H1 (cell line): Measurements from ENCODE around the gene LSG1. TPM values are rescaled to one million over a fixed set of nuclear protein-coding genes. Genes with fewer than 3 reads are reported as not detected.

ENCODE experiments used
- CTCF ChIA-PET: fragments of 300-600 bp; sonication (Branson Sonifier 250); formaldehyde crosslinking; loops from one replicate; lab custom pipeline; 2021; ENCODE audit not compliant: partially characterized antibody; lab: Charles Lee
- POLR2A ChIA-PET: fragments of 300-600 bp; sonication (Branson Sonifier 250); formaldehyde crosslinking; loops from one replicate; lab custom pipeline; 2021; ENCODE audit warnings: inconsistent platforms; ENCODE audit not compliant: partially characterized antibody; lab: Charles Lee
- DNase-seq, 2 experiments: peaks; one replicate each; pipeline versions ENCODE4 v3.0.0 to v3.0.0-alpha.2; 2010 to 2022; ENCODE audit warnings: low spot score in 2 of 2, low read depth in 1 of 2, mixed read lengths in 1 of 2
- FAIRE-seq: peaks from 2 replicates; lab custom pipeline; 2011; peaks lifted over from hg19 to GRCh38; lab: Jason Lieb, UNC
- H2AFZ ChIP-seq: 2 replicates; pipeline ENCODE4 v1.8.1; 2012; ENCODE audit warnings: low read length, inconsistent platforms
- H2AK5ac ChIP-seq: 2 replicates; pipeline ENCODE4 v1.6.1; 2013; ENCODE audit warnings: low read depth, low read length
- H2BK120ac ChIP-seq: replicated peaks from 2 replicates; pipeline ENCODE3; 2013; ENCODE audit warnings: low read depth, low read length, inconsistent platforms
- H2BK12ac ChIP-seq: 2 replicates; pipeline ENCODE4 v1.6.1; 2013; ENCODE audit warnings: low read depth, low read length
- H2BK15ac ChIP-seq: 2 replicates; pipeline ENCODE4 v1.6.1; 2013; ENCODE audit warnings: low read length
- H2BK20ac ChIP-seq: 2 replicates; pipeline ENCODE4 v1.6.1; 2013; ENCODE audit warnings: low read length
- H2BK5ac ChIP-seq: 2 replicates; pipeline ENCODE4 v1.6.1; 2013; ENCODE audit warnings: low read depth, low read length
- H3K14ac ChIP-seq: 2 replicates; pipeline ENCODE4 v1.6.1; 2013; ENCODE audit warnings: inconsistent platforms; ENCODE audit not compliant: insufficient read length
- H3K18ac ChIP-seq: 2 replicates; pipeline ENCODE4 v1.6.1; 2013; ENCODE audit warnings: low read length; ENCODE audit errors: extremely low read depth
- H3K23ac ChIP-seq: 2 replicates; pipeline ENCODE4 v1.6.1; 2013; ENCODE audit warnings: inconsistent platforms; ENCODE audit not compliant: insufficient read length
- H3K23me2 ChIP-seq: 2 replicates; pipeline ENCODE4 v1.6.1; 2013; ENCODE audit warnings: low read depth, low read length
- H3K27ac ChIP-seq: 2 replicates; pipeline ENCODE4 v1.6.1; 2011; ENCODE audit warnings: low read depth, low read length, inconsistent platforms
- H3K27me3 ChIP-seq, 4 experiments: replicated peaks in 1 of 4; 1 replicate in 1 of 4; 2 replicates in 3 of 4; pipeline versions ENCODE4 v1.6.1 to v1.8.1; 2011 to 2013; ENCODE audit warnings: low read length in 3 of 4, mild to moderate bottlenecking in 3 of 4, inconsistent platforms in 2 of 4, mixed read lengths in 2 of 4, moderate library complexity in 1 of 4; ENCODE audit not compliant: control insufficient read depth in 3 of 4, insufficient read depth in 3 of 4; ENCODE audit errors: extremely low read depth in 1 of 4
- H3K36me3 ChIP-seq, 4 experiments: 2 replicates each; pipeline versions ENCODE4 v1.6.1 to v1.8.1; 2011 to 2013; ENCODE audit warnings: mild to moderate bottlenecking in 4 of 4, low read length in 3 of 4, moderate library complexity in 2 of 4, control low read depth in 1 of 4, inconsistent platforms in 1 of 4; ENCODE audit not compliant: insufficient read depth in 4 of 4, control insufficient read depth in 2 of 4
- H3K4ac ChIP-seq: replicated peaks from 2 replicates; pipeline ENCODE3; 2013; ENCODE audit warnings: low read length, low read depth, mixed read lengths, inconsistent platforms; ENCODE audit not compliant: insufficient read length
- H3K4me1 ChIP-seq, 4 experiments: replicated peaks in 1 of 4; 1 replicate in 1 of 4; 2 replicates in 3 of 4; pipeline versions ENCODE4 v1.6.1 to v1.8.1; 2011 to 2013; ENCODE audit warnings: low read length in 3 of 4, inconsistent platforms in 2 of 4, mixed read lengths in 1 of 4; ENCODE audit not compliant: insufficient read depth in 4 of 4, control insufficient read depth in 3 of 4
- H3K4me2 ChIP-seq, 2 experiments: 2 replicates each; pipeline versions ENCODE4 v1.6.1 to v1.8.1; 2011 to 2013; ENCODE audit warnings: low read depth in 2 of 2, low read length in 2 of 2, control low read depth in 1 of 2, inconsistent platforms in 1 of 2, mild to moderate bottlenecking in 1 of 2; ENCODE audit not compliant: insufficient read depth in 1 of 2
- H3K4me3 ChIP-seq, 4 experiments: fragments of 200-600, 300-600 bp in 1 of 4; sonication (generic), shearing (Covaris generic), sonication (Bioruptor Twin) in 1 of 4; 2 replicates each; pipeline versions ENCODE4 v1.5.1 to v1.8.1; 2011 to 2016; ENCODE audit warnings: low read length in 4 of 4, low read depth in 3 of 4, control low read depth in 2 of 4, inconsistent platforms in 2 of 4, mild to moderate bottlenecking in 2 of 4, mixed read lengths in 1 of 4, moderate library complexity in 1 of 4; ENCODE audit not compliant: insufficient read depth in 2 of 4; ENCODE audit errors: extremely low read depth in 1 of 4
- H3K56ac ChIP-seq: replicated peaks from 2 replicates; pipeline ENCODE3; 2013; ENCODE audit warnings: low read depth, mild to moderate bottlenecking, mixed read lengths, low read length, inconsistent platforms; ENCODE audit not compliant: insufficient read length
- H3K79me1 ChIP-seq: 2 replicates; pipeline ENCODE4 v1.6.1; 2013; ENCODE audit warnings: low read depth, low read length, control low read depth
- H3K79me2 ChIP-seq, 2 experiments: 2 replicates each; pipeline versions ENCODE4 v1.6.1 to v1.8.1; 2012 to 2013; ENCODE audit warnings: low read length in 2 of 2, mild to moderate bottlenecking in 2 of 2, inconsistent platforms in 1 of 2; ENCODE audit not compliant: insufficient read depth in 2 of 2, control insufficient read depth in 1 of 2
- H3K9ac ChIP-seq, 4 experiments: replicated peaks in 1 of 4; 1 replicate in 1 of 4; 2 replicates in 3 of 4; pipeline versions ENCODE4 v1.6.1 to v1.8.1; 2011 to 2013; ENCODE audit warnings: low read depth in 3 of 4, low read length in 3 of 4, control low read depth in 2 of 4, mild to moderate bottlenecking in 2 of 4, moderate library complexity in 2 of 4, inconsistent platforms in 1 of 4; ENCODE audit errors: extremely low read depth in 1 of 4
- H3K9me3 ChIP-seq, 2 experiments: 2 replicates each; pipeline versions ENCODE4 v1.6.1 to v1.8.1; 2012 to 2013; ENCODE audit warnings: mild to moderate bottlenecking in 2 of 2, moderate library complexity in 2 of 2, control low read depth in 1 of 2, inconsistent platforms in 1 of 2, low read depth in 1 of 2, low read length in 1 of 2, mixed read lengths in 1 of 2; ENCODE audit not compliant: insufficient read depth in 2 of 2
- H4K20me1 ChIP-seq, 2 experiments: replicated peaks in 1 of 2; 2 replicates each; pipeline versions ENCODE3 to v1.8.1; 2011 to 2013; ENCODE audit warnings: inconsistent platforms in 2 of 2, low read length in 2 of 2, mild to moderate bottlenecking in 1 of 2; ENCODE audit not compliant: insufficient read depth in 2 of 2, control insufficient read depth in 1 of 2
- H4K5ac ChIP-seq: 2 replicates; pipeline ENCODE4 v1.6.1; 2013; ENCODE audit warnings: low read length, low read depth, mixed read lengths, inconsistent platforms; ENCODE audit not compliant: insufficient read length
- H4K8ac ChIP-seq: 2 replicates; pipeline ENCODE4 v1.8.0; 2013; ENCODE audit warnings: mild to moderate bottlenecking, moderate library complexity, low read length, inconsistent platforms; ENCODE audit not compliant: insufficient read depth; ENCODE audit errors: extremely low read depth
- H4K91ac ChIP-seq: replicated peaks from 2 replicates; pipeline ENCODE3; 2013; ENCODE audit warnings: low read length, mixed read lengths, inconsistent platforms; ENCODE audit not compliant: insufficient read length
- BACH1 ChIP-seq: IDR thresholded peaks from 2 replicates; pipeline ENCODE4 v1.6.1; 2012; ENCODE audit warnings: low read length, improper control_type of control experiment
- CHD2 ChIP-seq: IDR thresholded peaks from 2 replicates; pipeline ENCODE4 v1.6.1; 2012; ENCODE audit warnings: low read length, improper control_type of control experiment
- EGR1 ChIP-seq: IDR thresholded peaks from 2 replicates; pipeline ENCODE4 v1.6.1; 2011; ENCODE audit warnings: low read depth, low read length, borderline replicate concordance
- EZH2 ChIP-seq: fragments of 200-600 bp; sonication (generic); IDR thresholded peaks from 2 replicates; pipeline ENCODE4 v1.7.1; 2012; ENCODE audit warnings: low read depth, mild to moderate bottlenecking, moderate library complexity, low read length, inconsistent platforms; ENCODE audit not compliant: severe bottlenecking
- KDM4A ChIP-seq: IDR thresholded peaks from one replicate; pipeline ENCODE4 v1.7.1; 2012; ENCODE audit warnings: low read depth, mild to moderate bottlenecking, moderate library complexity, low read length, inconsistent platforms; ENCODE audit not compliant: severe bottlenecking
- MAFK ChIP-seq: IDR thresholded peaks from 2 replicates; pipeline ENCODE4 v1.6.1; 2012; ENCODE audit warnings: low read depth, mild to moderate bottlenecking, improper control_type of control experiment, low read length
- PHF8 ChIP-seq: fragments of 200-600 bp; sonication (generic); conservative IDR thresholded peaks from 2 replicates; pipeline ENCODE4 v1.7.1; 2012; ENCODE audit warnings: low read depth, mild to moderate bottlenecking, inconsistent platforms, low read length, moderate library complexity
- POLR2AphosphoS5 ChIP-seq: IDR thresholded peaks from 2 replicates; pipeline ENCODE4 v1.6.1; 2011; ENCODE audit warnings: low read depth, low read length
- RAD21 ChIP-seq, 2 experiments: IDR thresholded peaks in 1 of 2; conservative IDR thresholded peaks in 1 of 2; 2 replicates each; pipeline ENCODE4 v1.6.1; 2011; ENCODE audit warnings: low read depth in 2 of 2, low read length in 2 of 2, improper control_type of control experiment in 1 of 2, inconsistent platforms in 1 of 2, mild to moderate bottlenecking in 1 of 2, moderate library complexity in 1 of 2
- RFX5 ChIP-seq: IDR thresholded peaks from 2 replicates; pipeline ENCODE4 v1.6.1; 2011; ENCODE audit warnings: low read depth, low read length, improper control_type of control experiment, borderline replicate concordance
- RXRA ChIP-seq: IDR thresholded peaks from 2 replicates; pipeline ENCODE4 v1.6.1; 2011; ENCODE audit warnings: low read depth, mild to moderate bottlenecking, low read length, moderate library complexity; ENCODE audit not compliant: insufficient read depth
- SP1 ChIP-seq: IDR thresholded peaks from 2 replicates; pipeline ENCODE4 v1.6.1; 2011; ENCODE audit warnings: low read depth, low read length
- SRF ChIP-seq: IDR thresholded peaks from 2 replicates; pipeline ENCODE4 v1.6.1; 2011; ENCODE audit warnings: mild to moderate bottlenecking, low read depth, low read length, moderate library complexity
- SUZ12 ChIP-seq: fragments of 200-600 bp; sonication (generic); IDR thresholded peaks from 2 replicates; pipeline ENCODE4 v1.6.1; 2012; ENCODE audit warnings: mild to moderate bottlenecking, inconsistent platforms, low read length, moderate library complexity, mixed read lengths
- TCF12 ChIP-seq: IDR thresholded peaks from 2 replicates; pipeline ENCODE4 v1.6.1; 2011; ENCODE audit warnings: low read depth, mild to moderate bottlenecking, low read length
- WGBS, 2 experiments: shearing (Covaris generic) in 1 of 2; methylation state at CpG; one replicate each; pipeline versions ENCODE4 v1.1.6 to v1.1.7; 2013 to 2015; ENCODE audit warnings: low lambda C conversion rate in 2 of 2, mixed read lengths in 2 of 2, inconsistent platforms in 1 of 2, low coverage in 1 of 2, missing lambda C conversion rate in 1 of 2; ENCODE audit not compliant: insufficient replicate concordance in 2 of 2, insufficient coverage in 1 of 2, insufficient read length in 1 of 2; ENCODE audit errors: extremely low coverage in 1 of 2, missing lambda C conversion rate in 1 of 2; 5-methylcytosine and 5-hydroxymethylcytosine counted together
- polyA plus RNA-seq, 7 experiments: library from polyadenylated mRNA; depleted of rRNA in 3 of 7; stranded (reverse) in 5 of 7; unstranded in 2 of 7; fragments of >200 nt in 5 of 7; fragments of 200-250 nt in 2 of 7; gene quantifications; 1 replicate in 5 of 7; 2 replicates in 1 of 7; 4 replicates in 1 of 7; pipeline versions ENCODE4 v1.2.1 to v1.2.3, GENCODE V29; 2011 to 2013; ENCODE audit warnings: missing spikeins in 2 of 7, mixed read lengths in 2 of 7
- total RNA-seq: library from RNA; stranded (reverse); fragmentation: NEBNext Ultra II Directional; extraction: Animal tissue kit (Norgen Biotek cat#: 25700); gene quantifications from 2 replicates; pipeline ENCODE4 v1.2.1, GENCODE V29; 2021

Gene LSG1
- total and polyA plus RNA-seq, 2 of the 8 experiments (the other 6 are each of a cell fraction or from before 2014, with no cell fraction given) = 23.7 to 47.6 TPM

DNA sequence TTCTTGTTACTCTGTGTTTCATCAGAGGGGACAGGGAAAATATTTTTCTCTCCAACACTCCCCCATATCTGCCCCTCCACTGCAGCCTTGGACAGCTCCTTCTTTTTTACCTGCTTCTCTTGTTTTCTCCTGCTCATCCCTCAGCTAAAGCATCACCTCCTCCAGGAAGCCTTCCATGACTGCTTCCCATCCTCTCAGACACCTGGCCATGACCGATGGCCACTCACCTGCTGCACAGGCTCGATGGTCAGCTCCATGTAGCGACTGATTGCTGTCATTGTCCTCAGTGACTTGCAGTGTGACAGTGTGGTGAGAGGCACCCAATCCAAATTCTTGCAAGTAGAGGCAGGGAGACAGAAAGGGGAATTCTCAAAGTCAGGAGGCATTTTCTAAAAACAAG is 61.3 kb downstream of the LSG1 start:
- FAIRE-seq (no peak), DNase-seq (no peak)
- Histone ChIP-seq H3K79me2 (no peaks in the 10 kb centered on the region), H2BK20ac (no peak overlapping the region), H4K5ac (no peak overlapping the region), H3K23me2 (no peaks in the 10 kb centered on the region), H4K8ac (no peak overlapping the region), H3K4me1 (no peaks in the 10 kb centered on the region; a peak in 1 of 7 replicates), H2BK12ac (no peak overlapping the region), H3K79me1 (no peaks in the 10 kb centered on the region), H2BK120ac (no peak overlapping the region), H3K14ac (no peak overlapping the region), H3K9me3 (no peaks in the 10 kb centered on the region; a peak in 1 of 4 replicates), H3K4ac (no peak overlapping the region), H3K9ac (no peak overlapping the region; a peak in 1 of 7 replicates), H4K91ac (no peak overlapping the region), H3K27me3 (no peaks in the 10 kb centered on the region), H3K18ac (no peak overlapping the region), H2BK5ac (no peak overlapping the region), H3K36me3 (no peaks in the 10 kb centered on the region), H3K27ac (no peak overlapping the region), H2AFZ (no peak overlapping the region), H3K23ac (no peak overlapping the region), H4K20me1 (peaks cover 2% of the 10 kb centered on the region in 2 experiments), H3K4me2 (no peak overlapping the region), H3K4me3 (no peak overlapping the region), H2BK15ac (no peak overlapping the region), H2AK5ac (no peak overlapping the region), H3K56ac (no peak overlapping the region)
- ChIA-PET POLR2A (interaction anchor here (1.1 kb wide), 1 partner anchor 9 kb away, joined by 3 read pairs; no protein-coding TSS in a partner anchor), CTCF (interaction anchor here (0.9 to 1.9 kb wide), 6 partner anchors 11 to 1607 kb away, joined by 3 to 8 read pairs (median 3); no protein-coding TSS in a partner anchor)
- TF ChIP-seq MAFK (no peak), CHD2 (no peak), SUZ12 (no peak), TCF12 (no peak), EZH2 (no peak), EGR1 (no peak), BACH1 (no peak), SP1 (no peak), KDM4A (no peak), RAD21 (IDR thresholded peaks at IDR 0.05 in 1 of 2, conservative IDR thresholded peaks at IDR 0.05 in 1 of 2; ENCODE audit: low read depth in 2 of 2, low read length in 2 of 2) (no peak), POLR2AphosphoS5 (no peak), RFX5 (no peak), RXRA (no peak), PHF8 (no peak), SRF (no peak)
- 91% methylated on average over 3 of the region's 3 CpGs; no CpG with 5 or more reads in 1 of the 2 experiments for WGBS, 2 experiments
